ENCODE results near the gene HOXD3. TPM values are rescaled to one million over a fixed set of nuclear protein-coding genes. Genes with fewer than 3 reads are reported as not detected.

The HOXD3 gene
- total RNA-seq, 1 donor from 2014 or later = not detected

GRCh38 chr2:176146645-176147044, 10.5 kb upstream of the HOXD3 start:
- H3K36me3 ChIP-seq (ENCODE audit: insufficient read depth, low read length) = no peaks in the 10 kb centered on the region
- Mint-ChIP-seq H3K27me3 (ENCODE audit: low read depth, unreplicated experiment) (peaks cover 97% of the 10 kb centered on the region), H3K36me3 (ENCODE audit: low read depth, unreplicated experiment) (peaks cover 2% of the 10 kb centered on the region), H3K4me3 (ENCODE audit: unreplicated experiment) (no peak overlapping the region), H3K27ac (ENCODE audit: unreplicated experiment) (no peak overlapping the region), H3K4me1 (ENCODE audit: low read depth, unreplicated experiment) (no peaks in the 10 kb centered on the region), H3K9me3 (ENCODE audit: unreplicated experiment) (peaks cover 48% of the 10 kb centered on the region)
- H3K4me2 ChIP-seq (ENCODE audit: low read length) = no peak overlapping the region
- no peaks in the 10 kb centered on the region for H3K4me1 ChIP-seq (ENCODE audit: insufficient read depth, low read length)
- FAIRE-seq = no peak
- H3K27me3 ChIP-seq (ENCODE audit: insufficient read depth, low read length) = peaks cover 79% of the 10 kb centered on the region
- no peaks in the 10 kb centered on the region for H3K79me2 ChIP-seq (ENCODE audit: insufficient read depth, low read length)
- no peak overlapping the region for H3K4me3 ChIP-seq (ENCODE audit: insufficient read depth, low read depth, low read length)
- H4K20me1 ChIP-seq (ENCODE audit: insufficient read depth, low read length) = no peaks in the 10 kb centered on the region
- H2AFZ ChIP-seq (ENCODE audit: low read depth, low read length) = no peak overlapping the region
- no peak overlapping the region for H3K27ac ChIP-seq (ENCODE audit: low read depth, low read length)
- TF ChIP-seq CTCF (IDR thresholded peaks at IDR 0.05; ENCODE audit: insufficient read depth, low read depth, low read length) = no peak
- TF ChIP-seq EZH2 (IDR thresholded peaks at IDR 0.05; ENCODE audit: insufficient read depth, low read length) = no peak
- DNase-seq (ENCODE audit: low read depth) = no peak
- H3K9ac ChIP-seq (ENCODE audit: low read length) = no peak overlapping the region
- no peaks in the 10 kb centered on the region for H3K9me3 ChIP-seq (ENCODE audit: insufficient read depth, low read depth, low read length)

GRCh38 chr2:176147210-176147799, 9.8 kb upstream of the HOXD3 start:
- no peak for FAIRE-seq
- H3K4me3 ChIP-seq (ENCODE audit: insufficient read depth, low read depth, low read length) = no peak overlapping the region
- Mint-ChIP-seq H3K9me3 (ENCODE audit: unreplicated experiment) (peaks cover 48% of the 10 kb centered on the region), H3K27ac (ENCODE audit: unreplicated experiment) (no peak overlapping the region), H3K27me3 (ENCODE audit: low read depth, unreplicated experiment) (peaks cover 92% of the 10 kb centered on the region), H3K4me3 (ENCODE audit: unreplicated experiment) (no peak overlapping the region), H3K4me1 (ENCODE audit: low read depth, unreplicated experiment) (no peaks in the 10 kb centered on the region), H3K36me3 (ENCODE audit: low read depth, unreplicated experiment) (peaks cover 2% of the 10 kb centered on the region)
- H3K79me2 ChIP-seq (ENCODE audit: insufficient read depth, low read length) = no peaks in the 10 kb centered on the region
- H3K4me1 ChIP-seq (ENCODE audit: insufficient read depth, low read length) = no peaks in the 10 kb centered on the region
- no peak overlapping the region for H3K27ac ChIP-seq (ENCODE audit: low read depth, low read length)
- no peaks in the 10 kb centered on the region for H3K36me3 ChIP-seq (ENCODE audit: insufficient read depth, low read length)
- no peak overlapping the region for H3K9ac ChIP-seq (ENCODE audit: low read length)
- H4K20me1 ChIP-seq (ENCODE audit: insufficient read depth, low read length) = no peaks in the 10 kb centered on the region
- DNase-seq (ENCODE audit: low read depth) = no peak
- no peaks in the 10 kb centered on the region for H3K9me3 ChIP-seq (ENCODE audit: insufficient read depth, low read depth, low read length)
- no peak overlapping the region for H2AFZ ChIP-seq (ENCODE audit: low read depth, low read length)
- H3K27me3 ChIP-seq (ENCODE audit: insufficient read depth, low read length) = peaks cover 80% of the 10 kb centered on the region
- TF ChIP-seq CTCF (IDR thresholded peaks at IDR 0.05; ENCODE audit: insufficient read depth, low read depth, low read length) (no peak), EZH2 (IDR thresholded peaks at IDR 0.05; ENCODE audit: insufficient read depth, low read length) (no peak)
- H3K4me2 ChIP-seq (ENCODE audit: low read length) = no peak overlapping the region

GRCh38 chr2:176147800-176148496, 9.2 kb upstream of the HOXD3 start:
- FAIRE-seq = no peak
- no peak for DNase-seq (ENCODE audit: low read depth)
- Mint-ChIP-seq H3K27me3 (ENCODE audit: low read depth, unreplicated experiment) (peaks cover 90% of the 10 kb centered on the region), H3K9me3 (ENCODE audit: unreplicated experiment) (peaks cover 46% of the 10 kb centered on the region), H3K36me3 (ENCODE audit: low read depth, unreplicated experiment) (peaks cover 2% of the 10 kb centered on the region), H3K4me3 (ENCODE audit: unreplicated experiment) (no peak overlapping the region), H3K27ac (ENCODE audit: unreplicated experiment) (peak overlapping the region; percentile 66), H3K4me1 (ENCODE audit: low read depth, unreplicated experiment) (no peaks in the 10 kb centered on the region)
- TF ChIP-seq CTCF (IDR thresholded peaks at IDR 0.05; ENCODE audit: insufficient read depth, low read depth, low read length) (no peak), EZH2 (IDR thresholded peaks at IDR 0.05; ENCODE audit: insufficient read depth, low read length) (no peak)
- no peak overlapping the region for H2AFZ ChIP-seq (ENCODE audit: low read depth, low read length)
- H3K27me3 ChIP-seq (ENCODE audit: insufficient read depth, low read length) = peaks cover 82% of the 10 kb centered on the region
- H3K4me2 ChIP-seq (ENCODE audit: low read length) = no peak overlapping the region
- H3K9ac ChIP-seq (ENCODE audit: low read length) = no peak overlapping the region
- no peak overlapping the region for H3K4me3 ChIP-seq (ENCODE audit: insufficient read depth, low read depth, low read length)
- H3K27ac ChIP-seq (ENCODE audit: low read depth, low read length) = no peak overlapping the region
- H3K9me3 ChIP-seq (ENCODE audit: insufficient read depth, low read depth, low read length) = no peaks in the 10 kb centered on the region
- H3K36me3 ChIP-seq (ENCODE audit: insufficient read depth, low read length) = no peaks in the 10 kb centered on the region
- no peaks in the 10 kb centered on the region for H3K79me2 ChIP-seq (ENCODE audit: insufficient read depth, low read length)
- no peaks in the 10 kb centered on the region for H4K20me1 ChIP-seq (ENCODE audit: insufficient read depth, low read length)
- no peaks in the 10 kb centered on the region for H3K4me1 ChIP-seq (ENCODE audit: insufficient read depth, low read length)

Data from astrocyte (in vitro differentiated cells and primary cell).